ENCODE results near the gene TIGIT.

DNA sequence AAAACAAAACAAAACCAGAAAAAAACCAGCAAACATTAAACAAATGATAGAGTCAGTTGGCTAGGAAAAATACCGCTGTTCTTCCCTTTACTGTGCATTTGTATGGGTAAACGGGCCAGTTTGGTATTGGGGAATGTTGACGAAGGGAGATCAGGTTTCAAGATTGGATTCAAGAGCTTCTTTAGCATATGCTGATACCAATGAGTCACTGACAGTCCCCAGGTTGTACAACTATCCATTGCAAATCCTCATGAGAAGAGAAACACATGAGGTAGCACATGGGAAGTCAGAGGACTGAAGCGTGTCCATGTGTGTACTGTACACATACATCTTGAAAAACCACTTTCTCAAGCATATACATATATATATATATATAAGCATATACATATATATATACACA is 25.6 kb downstream of the TIGIT start:
- TF ChIP-seq RFXAP (CRISPR knock-in tag; IDR thresholded peaks at IDR 0.05; ENCODE audit: borderline replicate concordance) (no peak), CENPT (CRISPR knock-in tag; IDR thresholded peaks at IDR 0.05; ENCODE audit: low read depth) (no peak), KDM1A (CRISPR knock-in tag; IDR thresholded peaks at IDR 0.05) (no peak)

Measured in HepG2 (cell line).